Left ventricle myocardium superior (tissue), 1 donor: ENCODE results near the gene REN. TPM values are rescaled to one million over a fixed set of nuclear protein-coding genes. Genes with fewer than 3 reads are reported as not detected.

Source experiments
- ATAC-seq: fragments of 200-7000 bp; cut with Tn5 transposase; one replicate; pipeline ENCODE4 v1.9.1; 2020; ENCODE audit warnings: mild to moderate bottlenecking, moderate library complexity
- DNase-seq: peaks from one replicate; pipeline ENCODE4 v3.0.0-alpha.2; 2020
- intact Hi-C: fragments of 100-400 bp; cut with micrococcal nuclease; formaldehyde crosslinking; loops from one replicate; pipeline ENCODE4 v1.11.0; 2022
- total RNA-seq: library from RNA; stranded (reverse); fragmentation: NEBNext Ultra II Directional; extraction: Animal tissue kit (Norgen Biotek cat#: 25700); gene quantifications from one replicate; pipeline ENCODE4 v1.2.1, GENCODE V29; 2021
- donor health status: DM: no; HTN: yes; CAD: no; lungs with severe emphysema.

REN gene
- total RNA-seq, 1 donor from 2014 or later, result not detected

GRCh38 chr1:204142032-204142974 lies 23.8 kb downstream of the REN start:
- intact Hi-C loops, result no loop called here
- no peak for ATAC-seq
- DNase-seq, result no peak

GRCh38 chr1:204141131-204141530 lies 25.0 kb downstream of the REN start:
- ATAC-seq (no peak), DNase-seq (no peak)
- intact Hi-C loops, result no loop called here

- DNase-seq (no peak), ATAC-seq (no peak)
- intact Hi-C loops, result no loop called here
Observed at GRCh38 chr1:204139952-204140351, 26.2 kb downstream of the REN start.

- DNase-seq, result no peak
- intact Hi-C loops, result no loop called here
- ATAC-seq, result no peak
Observed at GRCh38 chr1:204139088-204139487, 27.0 kb downstream of the REN start.

GRCh38 chr1:204136814-204137213 lies 29.3 kb downstream of the REN start:
- DNase-seq, result no peak
- ATAC-seq, result no peak
- intact Hi-C loops, result no loop called here

GRCh38 chr1:204134103-204134502 lies 32.0 kb downstream of the REN start:
- DNase-seq (no peak), ATAC-seq (no peak)
- intact Hi-C loops, result no loop called here

GRCh38 chr1:204132718-204133117 lies 33.4 kb downstream of the REN start:
- no peak for ATAC-seq
- intact Hi-C loops, result no loop called here
- DNase-seq, result no peak

- no peak for DNase-seq
- no peak for ATAC-seq
- intact Hi-C loops, result no loop called here
Observed at GRCh38 chr1:204131978-204132377, 34.2 kb downstream of the REN start.

GRCh38 chr1:204130981-204131892 lies 34.9 kb downstream of the REN start:
- intact Hi-C loops, result no loop called here
- DNase-seq (no peak), ATAC-seq (no peak)

GRCh38 chr1:204130178-204130577 lies 36.0 kb downstream of the REN start:
- no peak for ATAC-seq
- intact Hi-C loops, result no loop called here
- DNase-seq, result no peak

- intact Hi-C loops, result loop anchor here (5.0 kb wide), 1 partner anchor 267 kb away; the partner anchor contains the start of gene SNRPE
Observed at GRCh38 chr1:204128964-204129896, 36.9 kb downstream of the REN start.

GRCh38 chr1:204128464-204128963 lies 37.6 kb downstream of the REN start:
- ATAC-seq (no peak), DNase-seq (no peak)
- intact Hi-C loops, result loop anchor here (5.0 kb wide), 1 partner anchor 266 kb away; the partner anchor contains the start of gene SNRPE

More at GRCh38 chr1:204128964-204129896, 36.9 kb downstream of the REN start:
- peak; percentile 81 for DNase-seq
- peak; percentile 88 for ATAC-seq

GRCh38 chr1:204127597-204128242 lies 38.4 kb downstream of the REN start:
- intact Hi-C loops, result loop anchor here (5.0 kb wide), 1 partner anchor 265 kb away; the partner anchor contains the start of gene SNRPE
- DNase-seq (peak; percentile 71), ATAC-seq (peak; percentile 55)

- ATAC-seq, result peak; percentile 8
- intact Hi-C loops, result loop anchor here (5.0 kb wide), 1 partner anchor 265 kb away; the partner anchor contains the start of gene SNRPE
- no peak for DNase-seq
Observed at GRCh38 chr1:204126956-204127355, 39.2 kb downstream of the REN start.

GRCh38 chr1:204126386-204126785 lies 39.8 kb downstream of the REN start:
- DNase-seq, result no peak
- intact Hi-C loops, result loop anchor here (5.0 kb wide), 1 partner anchor 264 kb away; the partner anchor contains the start of gene SNRPE
- ATAC-seq, result no peak

- intact Hi-C loops, result loop anchor here (5.0 kb wide), 1 partner anchor 264 kb away; the partner anchor contains the start of gene SNRPE
- ATAC-seq (no peak), DNase-seq (no peak)
Observed at GRCh38 chr1:204125759-204126351, 40.3 kb downstream of the REN start.

- intact Hi-C loops, result loop anchor here (5.0 kb wide), 1 partner anchor 262 kb away; the partner anchor contains the start of gene SNRPE
- DNase-seq (no peak), ATAC-seq (no peak)
Observed at GRCh38 chr1:204124639-204125038, 41.5 kb downstream of the REN start.
